ENCODE measurements around the gene CDK13.

Gene CDK13

DNA sequence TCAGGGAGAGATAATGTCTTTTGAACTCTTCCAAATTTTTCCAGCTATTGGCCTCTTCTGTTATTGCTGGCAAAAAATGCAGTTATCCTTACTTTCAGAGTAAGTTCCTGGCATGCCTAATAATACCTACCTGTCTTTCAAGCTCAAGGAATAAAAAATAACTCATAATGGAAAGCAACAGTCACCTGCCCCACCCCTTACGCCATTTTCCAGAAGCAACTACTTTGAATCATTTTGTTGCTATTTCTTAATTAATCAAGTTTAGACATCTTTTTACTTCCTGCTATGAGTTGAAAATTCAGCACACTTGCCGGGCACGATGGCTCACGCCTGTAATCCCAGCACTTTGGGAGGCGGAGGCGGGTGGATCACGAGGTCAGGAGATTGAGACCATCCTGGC is 23.0 kb upstream of the CDK13 start:
- Histone ChIP-seq H3K27me3 (ENCODE audit: insufficient read depth, poor library complexity, severe bottlenecking) (no peaks in the 10 kb centered on the region), H3K27ac (replicated peaks) (no peak overlapping the region), H3K4me3 (replicated peaks; ENCODE audit: insufficient read depth, low read length) (no peak overlapping the region)
- no peak for TF ChIP-seq CTCF (IDR thresholded peaks at IDR 0.05; ENCODE audit: insufficient read depth, low read length)
- TF ChIP-seq SPI1 (IDR thresholded peaks at IDR 0.05; ENCODE audit: borderline replicate concordance, low read depth): no peak
- TF ChIP-seq, protein P1, sequence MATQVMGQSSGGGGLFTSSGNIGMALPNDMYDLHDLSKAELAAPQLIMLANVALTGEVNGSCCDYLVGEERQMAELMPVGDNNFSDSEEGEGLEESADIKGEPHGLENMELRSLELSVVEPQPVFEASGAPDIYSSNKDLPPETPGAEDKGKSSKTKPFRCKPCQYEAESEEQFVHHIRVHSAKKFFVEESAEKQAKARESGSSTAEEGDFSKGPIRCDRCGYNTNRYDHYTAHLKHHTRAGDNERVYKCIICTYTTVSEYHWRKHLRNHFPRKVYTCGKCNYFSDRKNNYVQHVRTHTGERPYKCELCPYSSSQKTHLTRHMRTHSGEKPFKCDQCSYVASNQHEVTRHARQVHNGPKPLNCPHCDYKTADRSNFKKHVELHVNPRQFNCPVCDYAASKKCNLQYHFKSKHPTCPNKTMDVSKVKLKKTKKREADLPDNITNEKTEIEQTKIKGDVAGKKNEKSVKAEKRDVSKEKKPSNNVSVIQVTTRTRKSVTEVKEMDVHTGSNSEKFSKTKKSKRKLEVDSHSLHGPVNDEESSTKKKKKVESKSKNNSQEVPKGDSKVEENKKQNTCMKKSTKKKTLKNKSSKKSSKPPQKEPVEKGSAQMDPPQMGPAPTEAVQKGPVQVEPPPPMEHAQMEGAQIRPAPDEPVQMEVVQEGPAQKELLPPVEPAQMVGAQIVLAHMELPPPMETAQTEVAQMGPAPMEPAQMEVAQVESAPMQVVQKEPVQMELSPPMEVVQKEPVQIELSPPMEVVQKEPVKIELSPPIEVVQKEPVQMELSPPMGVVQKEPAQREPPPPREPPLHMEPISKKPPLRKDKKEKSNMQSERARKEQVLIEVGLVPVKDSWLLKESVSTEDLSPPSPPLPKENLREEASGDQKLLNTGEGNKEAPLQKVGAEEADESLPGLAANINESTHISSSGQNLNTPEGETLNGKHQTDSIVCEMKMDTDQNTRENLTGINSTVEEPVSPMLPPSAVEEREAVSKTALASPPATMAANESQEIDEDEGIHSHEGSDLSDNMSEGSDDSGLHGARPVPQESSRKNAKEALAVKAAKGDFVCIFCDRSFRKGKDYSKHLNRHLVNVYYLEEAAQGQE (IDR thresholded peaks at IDR 0.05; ENCODE audit: insufficient replicate concordance, low read depth): no peak
- no peak for TF ChIP-seq POLR2AphosphoS5 (IDR thresholded peaks at IDR 0.05; ENCODE audit: low read depth)
- no peak for TF ChIP-seq GABPA (IDR thresholded peaks at IDR 0.05; ENCODE audit: low read depth)
- no peak for DNase-seq (ENCODE audit: low read depth in 1 of 2, low spot score in 1 of 2)

GRCh38 chr7:39934132-39934531 is 15.9 kb upstream of the CDK13 start:
- H3K4me3 ChIP-seq (replicated peaks; ENCODE audit: insufficient read depth, low read length): no peak overlapping the region
- TF ChIP-seq POLR2AphosphoS5 (IDR thresholded peaks at IDR 0.05; ENCODE audit: low read depth) (no peak), GABPA (IDR thresholded peaks at IDR 0.05; ENCODE audit: low read depth) (no peak), CTCF (IDR thresholded peaks at IDR 0.05; ENCODE audit: insufficient read depth, low read length) (no peak), SPI1 (IDR thresholded peaks at IDR 0.05; ENCODE audit: borderline replicate concordance, low read depth) (no peak)
- DNase-seq (ENCODE audit: low read depth in 1 of 2, low spot score in 1 of 2): no peak
- no peak overlapping the region for H3K27ac ChIP-seq (replicated peaks)
- no peaks in the 10 kb centered on the region for H3K27me3 ChIP-seq (ENCODE audit: insufficient read depth, poor library complexity, severe bottlenecking)

GRCh38 chr7:39936761-39937160 is 13.3 kb upstream of the CDK13 start:
- TF ChIP-seq, protein P1 (IDR thresholded peaks at IDR 0.05; ENCODE audit: insufficient replicate concordance, low read depth): no peak
- no peak for TF ChIP-seq POLR2AphosphoS5 (IDR thresholded peaks at IDR 0.05; ENCODE audit: low read depth)
- no peak for TF ChIP-seq GABPA (IDR thresholded peaks at IDR 0.05; ENCODE audit: low read depth)
- TF ChIP-seq CTCF (IDR thresholded peaks at IDR 0.05; ENCODE audit: insufficient read depth, low read length): no peak
- TF ChIP-seq SPI1 (IDR thresholded peaks at IDR 0.05; ENCODE audit: borderline replicate concordance, low read depth): no peak
- H3K27me3 ChIP-seq (ENCODE audit: insufficient read depth, poor library complexity, severe bottlenecking): no peaks in the 10 kb centered on the region
- H3K4me3 ChIP-seq (replicated peaks; ENCODE audit: insufficient read depth, low read length): no peak overlapping the region
- DNase-seq (ENCODE audit: low read depth in 1 of 2, low spot score in 1 of 2): no peak
- H3K27ac ChIP-seq (replicated peaks): no peak overlapping the region

All from HL-60 (cell line).